GM18873 (cell line): ENCODE measurements around the gene USP28.
"Not testable (repeated sequence)": the region's sequence is repeated elsewhere in the genome, so short reads cannot be mapped to it uniquely, and the experiment has no call there.

Experiments
- ATAC-seq: cut with Tn5 transposase; IDR thresholded peaks from one replicate; pipeline ENCODE4 v1.9.1; 2021; ENCODE audit warnings: mild to moderate bottlenecking, moderate library complexity, moderate number of reproducible peaks; ENCODE audit not compliant: unreplicated experiment, low FRiP score

The USP28 gene

GRCh38 chr11:113781682-113782081 is 93.7 kb downstream of the USP28 start:
- no peak for ATAC-seq

- no peak for ATAC-seq
Measured at GRCh38 chr11:113779496-113779895, 95.9 kb downstream of the USP28 start, which contains the start of gene CLDN25. Gene CLDN25 (plus strand): TSS chr11:113779796. CDS start chr11:113779796, 0 bp downstream.

DNA sequence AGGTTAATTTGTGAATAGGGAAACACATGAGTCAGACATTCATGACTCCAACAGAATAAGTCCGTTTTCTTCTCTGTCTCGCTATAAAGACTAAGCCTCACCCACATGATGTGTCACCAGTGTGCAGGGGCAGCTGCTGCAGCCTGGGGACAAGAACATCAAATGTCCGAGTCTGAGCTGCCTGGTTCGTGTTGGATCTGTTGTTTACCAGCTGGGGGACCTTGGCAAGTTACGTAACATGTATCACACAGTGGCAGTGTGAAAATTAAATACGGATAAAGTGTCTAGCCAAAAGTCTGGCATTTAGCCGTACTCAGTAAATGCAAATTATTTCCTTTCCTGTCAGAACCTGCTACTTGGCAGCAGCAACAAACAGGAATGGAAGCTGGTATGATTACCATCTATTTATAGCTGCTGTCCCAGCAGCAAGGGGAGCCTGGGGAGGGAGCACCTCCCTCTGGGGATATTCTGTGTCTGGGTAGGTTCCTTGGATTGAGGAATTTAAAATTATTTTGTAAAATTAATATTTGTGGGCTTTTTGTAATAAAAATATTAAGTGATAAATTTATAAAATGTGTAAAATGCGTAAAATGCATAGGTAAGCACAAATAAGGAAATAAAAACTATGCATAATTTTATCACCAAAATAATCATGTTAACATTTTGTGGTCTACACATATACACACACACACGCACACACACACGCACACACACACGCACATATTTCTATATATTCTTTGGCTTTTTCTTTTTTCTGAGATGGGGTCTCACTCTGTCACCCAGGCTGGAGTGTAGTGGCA is 97.1 kb downstream of the USP28 start:
- no peak for ATAC-seq

GRCh38 chr11:113774174-113774503 is 101.2 kb downstream of the USP28 start:
- ATAC-seq = no peak

- ATAC-seq = peak; percentile 94
Measured at GRCh38 chr11:113773416-113774173, 101.8 kb downstream of the USP28 start, which contains the start of gene ZW10. Gene ZW10 (minus strand): TSS chr11:113773692. CDS start chr11:113773666, 26 bp downstream.

DNA sequence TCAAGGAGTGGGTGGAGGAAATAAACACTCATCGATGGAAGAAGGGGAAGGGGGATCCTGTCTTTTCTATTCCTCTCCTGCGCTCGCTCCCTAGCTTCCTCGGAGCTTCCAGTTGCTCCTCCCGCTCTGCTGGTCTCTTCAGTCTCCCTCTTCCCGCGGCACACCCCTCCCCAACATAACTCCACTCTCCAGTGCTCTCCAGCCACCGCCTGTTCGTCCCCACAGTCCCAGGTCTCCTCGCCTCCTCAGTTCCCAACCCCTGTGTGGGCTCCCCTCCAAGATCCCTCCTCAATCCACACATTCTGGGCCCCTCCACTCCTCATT is 102.3 kb downstream of the USP28 start:
- no peak for ATAC-seq

DNA sequence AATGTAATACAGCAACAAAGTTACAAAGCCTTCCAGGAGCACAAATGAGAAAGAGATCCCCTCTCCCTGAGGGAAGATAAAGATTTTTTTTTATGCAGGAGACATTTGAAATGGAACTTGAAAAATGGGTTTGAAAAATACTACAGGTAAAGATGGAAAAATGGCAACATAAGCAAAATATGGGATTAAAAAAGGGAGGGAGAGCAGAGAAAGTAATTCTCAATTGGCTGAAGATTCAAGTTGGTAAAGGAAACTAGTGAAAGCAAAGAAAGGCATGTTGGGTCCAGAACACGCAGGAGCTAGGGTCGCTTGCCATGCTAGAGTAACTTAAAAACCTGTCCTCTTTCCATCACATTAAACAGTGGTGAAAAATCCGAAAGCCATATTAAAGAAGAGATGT is 103.4 kb downstream of the USP28 start:
- no peak for ATAC-seq

DNA sequence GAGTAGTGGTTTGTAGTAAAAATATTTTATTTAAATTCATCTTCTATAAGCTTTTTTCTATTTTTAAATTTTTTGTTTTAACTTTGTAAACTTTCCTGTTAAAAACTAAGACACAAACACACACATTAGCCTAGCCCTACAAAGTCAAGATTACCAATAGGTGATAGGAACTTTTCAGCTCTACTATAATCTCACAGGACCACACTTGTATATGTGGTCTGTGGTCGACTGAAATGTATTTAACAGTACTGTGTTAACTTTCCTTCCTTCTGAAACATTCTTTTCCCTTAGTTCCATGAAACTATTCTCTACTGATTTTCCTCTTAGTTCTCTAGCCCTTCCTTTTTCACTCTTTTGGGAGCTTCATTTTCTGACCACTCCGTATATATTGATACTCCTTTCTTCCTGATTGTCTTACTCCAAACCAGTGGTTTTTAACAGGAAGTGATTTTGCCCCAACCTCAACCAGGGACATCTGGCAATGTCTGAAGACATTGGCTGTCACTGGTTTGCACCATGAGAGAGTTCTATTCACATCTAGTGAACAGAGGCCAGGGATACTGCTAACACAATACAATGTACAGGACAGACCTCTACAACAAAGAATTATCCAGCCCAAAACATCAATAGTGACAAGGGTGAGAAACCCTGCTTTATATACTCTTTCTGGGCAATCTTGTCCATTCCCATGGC is 110.7 kb downstream of the USP28 start:
- no peak for ATAC-seq

GRCh38 chr11:113763040-113763439 is 112.3 kb downstream of the USP28 start:
- not testable (repeated sequence) for ATAC-seq

GRCh38 chr11:113760241-113760640 is 115.1 kb downstream of the USP28 start:
- no peak for ATAC-seq

GRCh38 chr11:113752932-113753331 is 122.4 kb downstream of the USP28 start:
- ATAC-seq = no peak
